Activated T-helper 17 cell treated with anti-CD3 and anti-CD28 coated beads, Interleukin-2, amount 50 U/mL, for 72 hours (primary cell): ENCODE data around the gene UQCR11. TPM values are rescaled to one million over a fixed set of nuclear protein-coding genes. Genes with fewer than 3 reads are reported as not detected.
A peak's percentile ranks its signal among the peaks of the same experiment; 100 is the strongest.

ENCODE experiments used
- ATAC-seq: fragments of 150-1000 bp; cut with Tn5 transposase; replicated peaks from 2 replicates; pipeline ENCODE4 v1.10.0; 2021; ENCODE audit warnings: mild to moderate bottlenecking, moderate library complexity
- H3K27ac Mint-ChIP-seq: one replicate; pipeline ENCODE4 v1.8.0; 2022; ENCODE audit warnings: mixed read lengths
- H3K27me3 Mint-ChIP-seq: one replicate; pipeline ENCODE4 v1.8.0; 2022; ENCODE audit warnings: mixed read lengths
- H3K36me3 Mint-ChIP-seq: one replicate; pipeline ENCODE4 v1.8.0; 2022; ENCODE audit warnings: low read depth, mild to moderate bottlenecking, mixed read lengths
- H3K4me1 Mint-ChIP-seq: one replicate; pipeline ENCODE4 v1.8.0; 2022; ENCODE audit warnings: mixed read lengths
- H3K4me3 Mint-ChIP-seq: one replicate; pipeline ENCODE4 v1.8.0; 2022; ENCODE audit warnings: mild to moderate bottlenecking, mixed read lengths
- H3K9me3 Mint-ChIP-seq: one replicate; pipeline ENCODE4 v1.8.0; 2022; ENCODE audit warnings: mixed read lengths
- total RNA-seq, 2 donors: library from RNA; stranded (reverse); gene quantifications; one replicate each; pipeline ENCODE4 v1.2.3, GENCODE V29; 2022

Gene UQCR11
- total RNA-seq = 100 to 1,000 TPM; 120 to 209 TPM

DNA sequence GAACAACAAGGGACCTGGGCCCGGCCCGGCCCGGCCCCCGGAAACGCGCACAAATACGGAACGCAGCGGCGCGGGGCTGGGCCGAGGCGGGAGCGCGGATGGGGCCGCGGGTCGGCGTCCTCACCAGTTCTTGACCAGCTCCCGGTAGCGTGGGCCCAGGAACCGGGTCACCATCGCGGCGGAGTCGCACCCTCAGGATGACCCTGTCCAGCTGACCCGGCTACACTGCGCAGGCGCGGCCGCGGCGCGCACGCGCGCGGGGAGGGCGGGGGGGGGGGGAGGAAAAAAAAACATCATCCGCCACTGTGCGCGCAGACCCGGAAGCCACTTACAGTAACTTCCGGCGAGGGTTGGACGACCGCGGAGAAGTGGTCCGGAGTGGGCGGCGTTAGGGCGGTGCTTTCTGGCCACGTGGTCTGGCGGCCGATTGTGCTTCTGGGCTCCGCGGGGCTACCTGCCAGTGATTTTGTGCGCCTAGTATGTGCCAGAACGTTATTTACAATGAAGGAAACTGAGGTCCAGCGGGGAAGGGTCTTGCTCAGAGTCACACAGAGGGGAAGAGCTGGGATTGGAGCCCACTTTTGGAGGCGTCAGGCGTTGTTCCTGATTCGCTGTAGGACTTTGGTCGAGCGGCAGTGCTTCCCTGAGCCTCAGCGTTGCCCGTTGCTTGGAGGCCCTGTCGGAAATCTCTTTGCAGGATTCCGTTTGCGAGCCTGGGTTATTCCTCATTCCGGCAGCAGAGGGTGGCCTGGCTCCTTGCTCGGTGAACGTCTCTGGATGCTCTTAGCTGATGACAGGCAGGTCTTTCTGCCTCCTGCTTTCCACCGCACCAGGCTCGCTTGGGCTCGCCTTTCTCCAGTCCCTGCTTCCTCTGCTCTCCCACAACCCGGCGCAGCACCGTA lies at the start of gene UQCR11:
TSS of gene UQCR11 (minus strand) at position 227 of the 902 bp plus-strand sequence. CDS start at position 174, 53 bp downstream.
- Mint-ChIP-seq H3K27me3 (no peaks in the 10 kb centered on the region), H3K4me3 (peak within 1 kb of the TSS; percentile 89), H3K36me3 (peaks cover 26% of the 10 kb centered on the region), H3K4me1 (peaks cover 7% of the 10 kb centered on the region), H3K27ac (peak within 1 kb of the TSS; percentile 90), H3K9me3 (no peaks in the 10 kb centered on the region)
- ATAC-seq = peak; percentile 93

DNA sequence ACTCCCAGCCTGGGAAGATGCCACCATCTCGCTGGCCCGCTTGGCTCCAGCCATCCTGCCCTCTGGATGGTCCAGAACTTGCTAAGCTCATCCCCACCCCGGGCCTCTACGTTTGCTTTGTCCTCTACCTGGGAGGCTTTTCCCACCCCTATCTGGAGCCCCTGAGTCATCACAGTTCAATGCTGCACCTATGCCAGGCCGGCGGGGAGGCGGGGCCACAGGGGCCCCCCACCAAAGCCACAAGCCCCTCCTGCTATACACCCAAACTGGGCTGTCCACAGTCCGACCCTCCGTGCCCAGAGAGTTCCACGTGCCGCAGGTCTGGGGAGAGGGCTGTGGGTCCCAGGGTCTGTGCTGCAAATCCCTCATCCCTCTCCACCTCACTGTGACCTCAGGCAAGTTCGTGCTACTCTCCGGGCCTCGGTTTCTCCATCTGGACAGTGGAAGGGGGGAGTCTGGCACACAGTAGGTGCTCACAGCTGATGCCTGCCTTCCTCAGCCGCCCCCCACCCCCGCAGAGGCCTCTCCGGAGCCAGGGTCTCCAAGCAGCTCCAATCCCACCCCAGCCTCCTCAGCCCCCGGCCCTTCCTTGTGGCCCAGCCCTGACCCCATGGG lies 49.0 kb upstream of the UQCR11 start:
- Mint-ChIP-seq H3K27ac (no peak overlapping the region), H3K4me1 (peaks cover 7% of the 10 kb centered on the region), H3K27me3 (peaks cover 6% of the 10 kb centered on the region), H3K9me3 (no peaks in the 10 kb centered on the region), H3K4me3 (peak overlapping the region; percentile 20), H3K36me3 (peaks cover 11% of the 10 kb centered on the region)
- ATAC-seq = no peak

- peaks cover 10% of the 10 kb centered on the region for H3K4me1 Mint-ChIP-seq
- ATAC-seq = no peak
- H3K36me3 Mint-ChIP-seq = peaks cover 16% of the 10 kb centered on the region
- no peaks in the 10 kb centered on the region for H3K9me3 Mint-ChIP-seq
- peaks cover 6% of the 10 kb centered on the region for H3K27me3 Mint-ChIP-seq
- peak overlapping the region; percentile 77 for H3K27ac Mint-ChIP-seq
- peak overlapping the region; percentile 78 for H3K4me3 Mint-ChIP-seq
Observed at GRCh38 chr19:1653300-1653628, 48.0 kb upstream of the UQCR11 start.

GRCh38 chr19:1652471-1653299 lies 47.4 kb upstream of the UQCR11 start, which contains the start of gene TCF3:
TCF3 (minus strand) TSS chr19:1652615; CDS start chr19:1650248, 2,367 bp downstream.
- peaks cover 16% of the 10 kb centered on the region for H3K36me3 Mint-ChIP-seq
- peak; percentile 96 for ATAC-seq
- peaks cover 6% of the 10 kb centered on the region for H3K27me3 Mint-ChIP-seq
- peak within 1 kb of the TSS; percentile 78 for H3K4me3 Mint-ChIP-seq
- peak within 1 kb of the TSS; percentile 77 for H3K27ac Mint-ChIP-seq
- H3K4me1 Mint-ChIP-seq = peaks cover 10% of the 10 kb centered on the region
- no peaks in the 10 kb centered on the region for H3K9me3 Mint-ChIP-seq

DNA sequence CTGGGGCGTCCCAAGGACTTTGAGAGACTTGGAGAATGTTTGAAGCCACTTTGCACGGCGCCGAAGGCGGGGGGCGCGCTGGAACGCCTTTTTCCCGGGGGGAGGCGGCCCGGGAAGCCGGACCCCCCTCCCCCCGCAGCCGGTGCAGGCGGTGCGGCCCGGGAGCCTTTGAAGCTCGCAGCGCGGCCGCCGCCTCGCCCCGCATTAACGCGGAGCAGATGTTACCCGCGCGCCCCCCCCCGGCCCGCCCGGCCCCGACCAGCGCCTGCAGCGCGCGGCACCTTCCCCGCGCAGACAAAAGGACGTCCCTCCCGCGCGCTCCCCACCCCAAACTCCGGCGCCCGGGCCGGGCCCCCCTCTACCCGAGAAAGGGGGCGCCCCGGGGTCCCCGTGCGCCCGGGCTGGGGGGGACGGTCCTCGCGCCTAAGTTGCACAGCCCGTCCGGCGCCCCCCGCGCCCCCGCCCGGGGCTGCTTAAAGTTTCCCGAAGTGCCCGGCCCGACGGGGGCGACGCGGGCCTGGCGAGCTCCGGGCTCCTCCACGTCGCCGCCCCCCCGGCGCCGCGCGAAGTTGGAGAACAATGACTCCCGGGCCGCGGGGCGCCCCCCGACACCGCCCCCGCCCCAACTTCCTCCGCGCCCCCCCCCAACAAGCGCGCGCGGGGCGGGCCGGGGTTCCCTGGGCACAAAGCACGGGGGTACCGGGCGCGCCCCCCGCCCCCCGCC lies 46.5 kb upstream of the UQCR11 start:
- peaks cover under 1% of the 10 kb centered on the region for H3K27me3 Mint-ChIP-seq
- H3K4me3 Mint-ChIP-seq = peak overlapping the region; percentile 77
- H3K9me3 Mint-ChIP-seq = no peaks in the 10 kb centered on the region
- H3K27ac Mint-ChIP-seq = peak overlapping the region; percentile 77
- no peak for ATAC-seq
- H3K36me3 Mint-ChIP-seq = peaks cover 16% of the 10 kb centered on the region
- H3K4me1 Mint-ChIP-seq = peaks cover 10% of the 10 kb centered on the region

GRCh38 chr19:1650650-1651567 lies 45.6 kb upstream of the UQCR11 start:
- no peak for ATAC-seq
- Mint-ChIP-seq H3K27ac (peak overlapping the region; percentile 77), H3K27me3 (no peaks in the 10 kb centered on the region)

DNA sequence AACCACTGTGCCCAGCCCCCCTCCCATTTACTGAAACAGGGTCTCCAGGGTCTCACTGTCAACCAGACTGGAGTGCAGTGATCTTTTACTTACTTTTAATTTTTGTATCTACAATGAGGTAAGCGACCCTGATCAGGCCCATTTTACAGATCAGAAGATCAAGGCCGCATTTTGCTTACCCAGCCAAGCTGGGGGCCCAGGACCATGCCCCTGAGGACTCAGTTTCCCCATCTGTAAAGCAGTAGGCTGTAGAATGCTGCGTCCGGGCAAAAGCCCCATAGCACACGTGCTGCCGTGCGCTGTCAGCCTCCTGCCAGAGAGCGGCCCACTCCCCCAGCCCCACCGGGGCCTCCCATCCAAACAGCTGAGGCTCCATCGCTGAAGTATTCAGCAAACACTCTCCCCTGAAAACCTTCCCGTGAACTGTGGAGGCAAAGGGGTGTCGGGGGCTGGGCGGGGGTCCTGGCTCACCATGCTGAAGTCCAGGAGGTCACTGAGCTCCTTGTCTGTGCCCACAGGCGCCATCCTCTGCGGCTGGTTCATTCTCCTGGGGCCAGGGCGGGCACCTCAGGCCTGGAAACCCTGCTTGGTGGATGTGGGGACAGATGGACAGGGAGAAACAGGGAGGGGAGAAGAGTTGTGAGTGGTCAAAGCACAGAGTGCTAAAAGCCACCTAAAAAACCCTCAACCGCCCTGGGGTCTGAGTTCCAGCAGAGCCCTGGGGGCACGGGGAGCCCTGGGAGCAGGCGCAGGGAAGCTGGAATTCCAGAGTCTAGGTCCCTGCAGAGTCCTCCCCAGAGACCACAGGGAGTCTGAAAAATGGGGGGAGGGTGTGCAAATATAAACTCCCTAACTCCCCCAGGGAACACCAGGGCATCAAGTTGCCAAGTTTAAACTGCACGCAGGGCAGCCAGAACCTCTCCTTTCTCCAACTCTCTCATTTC lies 44.7 kb upstream of the UQCR11 start:
- no peaks in the 10 kb centered on the region for H3K9me3 Mint-ChIP-seq
- H3K36me3 Mint-ChIP-seq = peaks cover 29% of the 10 kb centered on the region
- no peak for ATAC-seq
- peak overlapping the region; percentile 77 for H3K27ac Mint-ChIP-seq
- H3K27me3 Mint-ChIP-seq = no peaks in the 10 kb centered on the region
- peaks cover 10% of the 10 kb centered on the region for H3K4me1 Mint-ChIP-seq
- H3K4me3 Mint-ChIP-seq = peak overlapping the region; percentile 77

More at GRCh38 chr19:1650650-1651567, 45.6 kb upstream of the UQCR11 start:
- peaks cover 10% of the 10 kb centered on the region for H3K4me1 Mint-ChIP-seq
- H3K9me3 Mint-ChIP-seq = no peaks in the 10 kb centered on the region
- H3K4me3 Mint-ChIP-seq = peak overlapping the region; percentile 77
- peaks cover 23% of the 10 kb centered on the region for H3K36me3 Mint-ChIP-seq

DNA sequence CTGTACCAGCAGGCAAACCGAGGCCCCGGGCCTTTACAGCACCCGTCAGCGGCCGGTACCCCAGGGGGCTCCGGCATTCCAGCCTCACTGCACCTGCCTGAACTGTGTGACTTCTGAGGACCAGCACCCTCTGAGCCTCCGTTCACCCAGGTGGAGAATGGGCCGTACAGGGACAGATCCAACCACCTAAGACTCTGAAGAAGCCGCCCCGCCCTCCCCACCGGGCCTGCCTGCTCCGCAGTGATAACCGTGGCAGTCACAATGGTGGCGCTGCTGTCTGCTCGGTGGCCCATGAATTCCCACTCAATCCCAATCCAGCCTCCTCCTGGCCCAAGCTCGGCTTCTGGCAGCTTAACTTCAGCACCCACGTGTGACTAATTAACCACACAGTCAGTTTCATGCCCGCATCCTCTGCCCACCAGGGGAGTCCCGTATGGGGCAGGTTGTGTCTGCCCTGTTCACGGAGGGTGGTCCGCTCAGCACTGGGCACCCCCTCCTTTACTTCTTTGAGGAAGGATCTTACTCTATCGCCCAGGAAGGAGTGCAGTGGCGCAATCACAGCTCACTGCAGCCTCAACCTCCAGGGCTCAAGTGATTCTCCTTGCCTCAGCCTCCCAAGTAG lies 43.8 kb upstream of the UQCR11 start:
- ATAC-seq = no peak

DNA sequence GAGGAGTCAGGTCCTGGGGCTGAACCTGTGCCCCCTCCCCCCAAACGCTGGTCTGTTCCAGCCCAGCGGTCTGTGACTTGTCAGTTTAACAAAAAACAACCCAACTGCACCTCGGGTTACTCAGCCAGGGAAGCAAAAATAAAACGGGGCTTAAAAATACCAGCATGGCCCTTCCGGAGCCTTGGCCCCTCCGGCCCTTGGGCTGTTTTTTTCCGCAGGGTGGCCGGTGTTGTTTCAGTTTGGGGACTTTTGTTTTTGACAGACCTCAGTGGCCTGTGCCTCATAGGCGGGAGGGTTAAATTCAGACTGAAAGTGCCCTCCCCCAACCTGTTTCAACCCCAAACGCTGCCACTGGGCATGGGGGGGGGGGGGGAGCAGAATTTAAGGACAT lies 43.2 kb upstream of the UQCR11 start:
- no peaks in the 10 kb centered on the region for H3K9me3 Mint-ChIP-seq
- H3K36me3 Mint-ChIP-seq = peaks cover 33% of the 10 kb centered on the region
- H3K27me3 Mint-ChIP-seq = no peaks in the 10 kb centered on the region
- no peak for ATAC-seq
- H3K4me1 Mint-ChIP-seq = peaks cover 10% of the 10 kb centered on the region
- peak overlapping the region; percentile 77 for H3K4me3 Mint-ChIP-seq
- no peak overlapping the region for H3K27ac Mint-ChIP-seq

More for the DNA sequence above, 43.8 kb upstream of the UQCR11 start:
- H3K4me3 Mint-ChIP-seq = peak overlapping the region; percentile 77
- H3K4me1 Mint-ChIP-seq = peaks cover 10% of the 10 kb centered on the region
- peak overlapping the region; percentile 33 for H3K27ac Mint-ChIP-seq
- no peaks in the 10 kb centered on the region for H3K9me3 Mint-ChIP-seq
- H3K27me3 Mint-ChIP-seq = no peaks in the 10 kb centered on the region
- peaks cover 29% of the 10 kb centered on the region for H3K36me3 Mint-ChIP-seq

- Mint-ChIP-seq H3K9me3 (no peaks in the 10 kb centered on the region), H3K27ac (no peak overlapping the region), H3K4me3 (no peak overlapping the region), H3K27me3 (no peaks in the 10 kb centered on the region), H3K36me3 (peaks cover 39% of the 10 kb centered on the region), H3K4me1 (peaks cover 10% of the 10 kb centered on the region)
- no peak for ATAC-seq
Observed at GRCh38 chr19:1647501-1648458, 42.5 kb upstream of the UQCR11 start.
